Neural cell (in vitro differentiated cells): Measurements from ENCODE around the gene AGAP3. TPM values are rescaled to one million over a fixed set of nuclear protein-coding genes. Genes with fewer than 3 reads are reported as not detected.

ENCODE experiments used
- H2AFZ ChIP-seq: fragments of 200-600, 300-800 bp; sonication (generic), shearing (Covaris generic); 2 replicates; pipeline ENCODE4 v1.6.0; 2014; ENCODE audit warnings: low read depth, mild to moderate bottlenecking, antibody characterized with exemption, low read length, moderate library complexity
- H3F3A ChIP-seq: fragments of 200-600 bp; shearing (Covaris generic); 2 replicates; pipeline ENCODE4 v1.6.1; 2016; ENCODE audit warnings: mild to moderate bottlenecking, moderate library complexity, mixed read lengths, antibody characterized with exemption, low read length; ENCODE audit not compliant: insufficient read depth, poor library complexity, severe bottlenecking
- H3K27ac ChIP-seq: fragments of 200-600, 300-800 bp; sonication (generic), shearing (Covaris generic); 2 replicates; pipeline ENCODE4 v1.5.1; 2014; ENCODE audit warnings: mild to moderate bottlenecking, low read length, moderate library complexity
- H3K27me3 ChIP-seq: fragments of 300-800, 200-600 bp; sonication (generic), shearing (Covaris generic); 2 replicates; pipeline ENCODE4 v1.6.0; 2014; ENCODE audit warnings: mild to moderate bottlenecking, low read depth, low read length, moderate library complexity; ENCODE audit not compliant: insufficient read depth
- H3K36me3 ChIP-seq: fragments of 300-800, 200-600 bp; sonication (generic), shearing (Covaris generic); 2 replicates; pipeline ENCODE4 v1.5.1; 2014; ENCODE audit warnings: mild to moderate bottlenecking, antibody characterized with exemption, low read length, moderate library complexity; ENCODE audit not compliant: insufficient read depth
- H3K4me2 ChIP-seq: fragments of 300-800, 200-600 bp; sonication (generic), shearing (Covaris generic); 2 replicates; pipeline ENCODE4 v1.6.0; 2014; ENCODE audit warnings: mild to moderate bottlenecking, low read length
- H3K4me3 ChIP-seq: fragments of 300-800, 200-600 bp; sonication (generic), shearing (Covaris generic); 2 replicates; pipeline ENCODE4 v1.5.1; 2014; ENCODE audit warnings: mild to moderate bottlenecking, low read length, moderate library complexity
- H3K79me2 ChIP-seq: fragments of 200-600 bp; shearing (Covaris generic); replicated peaks from 2 replicates; pipeline ENCODE4 v1.6.0; 2014; ENCODE audit warnings: mild to moderate bottlenecking, low read length, moderate library complexity; ENCODE audit not compliant: insufficient read depth
- H3K9ac ChIP-seq: fragments of 300-800, 200-600 bp; sonication (generic), shearing (Covaris generic); 2 replicates; pipeline ENCODE4 v1.6.1; 2016; ENCODE audit warnings: mild to moderate bottlenecking, low read length, mixed read lengths
- H3K9me2 ChIP-seq: fragments of 200-600 bp; shearing (Covaris generic); 2 replicates; pipeline ENCODE4 v1.6.1; 2016; ENCODE audit warnings: mild to moderate bottlenecking, low read length, mixed read lengths; ENCODE audit not compliant: insufficient read depth
- H3K9me3 ChIP-seq: fragments of 200-600, 300-800 bp; sonication (generic), shearing (Covaris generic); 2 replicates; pipeline ENCODE4 v1.6.1; 2016; ENCODE audit warnings: mild to moderate bottlenecking, mixed run types, low read length, moderate library complexity, mixed read lengths
- H4K20me1 ChIP-seq: fragments of 200-600 bp; shearing (Covaris generic); 2 replicates; pipeline ENCODE4 v1.6.1; 2016; ENCODE audit warnings: mild to moderate bottlenecking, mixed run types; ENCODE audit not compliant: insufficient read depth
- CTCF ChIP-seq: fragments of 450-650 bp; IDR thresholded peaks from 2 replicates; pipeline ENCODE4 v1.5.1; 2014; ENCODE audit warnings: antibody characterized with exemption, mild to moderate bottlenecking, moderate library complexity; ENCODE audit not compliant: poor library complexity, severe bottlenecking
- EP300 ChIP-seq: fragments of 450-650 bp; conservative IDR thresholded peaks from 2 replicates; pipeline ENCODE4 v1.6.1; 2014; ENCODE audit warnings: antibody characterized with exemption, mild to moderate bottlenecking, moderate library complexity; ENCODE audit not compliant: poor library complexity, severe bottlenecking
- EZH2 ChIP-seq: fragments of 200-600, 300-800 bp; shearing (Covaris generic), sonication (generic); IDR thresholded peaks from 2 replicates; pipeline ENCODE4 v1.6.1; 2014; ENCODE audit warnings: antibody characterized with exemption, low read length, borderline replicate concordance, mild to moderate bottlenecking; ENCODE audit not compliant: insufficient read depth, poor library complexity, severe bottlenecking
- MXI1 ChIP-seq: fragments of 450-650 bp; conservative IDR thresholded peaks from 2 replicates; pipeline ENCODE4 v1.6.1; 2014; ENCODE audit warnings: antibody characterized with exemption, mild to moderate bottlenecking; ENCODE audit not compliant: poor library complexity, severe bottlenecking
- POLR2AphosphoS5 ChIP-seq: IDR thresholded peaks from 2 replicates; pipeline ENCODE4 v1.6.1; 2012
- RAD21 ChIP-seq: fragments of 450-650 bp; conservative IDR thresholded peaks from 2 replicates; pipeline ENCODE4 v1.6.1; 2014; ENCODE audit warnings: antibody characterized with exemption, mild to moderate bottlenecking, moderate library complexity
- REST ChIP-seq: IDR thresholded peaks from 2 replicates; pipeline ENCODE4 v1.6.1; 2012; ENCODE audit warnings: borderline replicate concordance
- SMC3 ChIP-seq: fragments of 450-650 bp; conservative IDR thresholded peaks from 2 replicates; pipeline ENCODE4 v1.6.1; 2014; ENCODE audit warnings: antibody characterized with exemption, mild to moderate bottlenecking, moderate library complexity; ENCODE audit not compliant: poor library complexity
- TAF1 ChIP-seq: IDR thresholded peaks from 2 replicates; pipeline ENCODE4 v1.6.1; 2012; ENCODE audit warnings: low read depth
- polyA plus RNA-seq: library from polyadenylated mRNA; depleted of rRNA; stranded (reverse); fragments of >200 nt; gene quantifications from 2 replicates; pipeline ENCODE4 v1.2.3, GENCODE V29; 2014

The AGAP3 gene
- polyA plus RNA-seq, 1 donor from 2014 or later, result 117 TPM

GRCh38 chr7:151143261-151144015, 57.2 kb downstream of the AGAP3 start:
- TF ChIP-seq EP300 (no peak), MXI1 (no peak), EZH2 (no peak), SMC3 (no peak), POLR2AphosphoS5 (no peak), CTCF (no peak), REST (no peak), RAD21 (no peak), TAF1 (no peak)
- Histone ChIP-seq H4K20me1 (no peaks in the 10 kb centered on the region), H3K79me2 (no peaks in the 10 kb centered on the region), H3K9me2 (no peaks in the 10 kb centered on the region), H3K36me3 (peaks cover 4% of the 10 kb centered on the region), H2AFZ (no peak overlapping the region), H3K27ac (no peak overlapping the region), H3K9ac (no peak overlapping the region), H3K4me2 (no peak overlapping the region), H3K4me3 (no peak overlapping the region), H3K27me3 (no peaks in the 10 kb centered on the region), H3K9me3 (no peaks in the 10 kb centered on the region), H3F3A (no peaks in the 10 kb centered on the region)

- Histone ChIP-seq H3K4me2 (no peak overlapping the region), H3K79me2 (no peaks in the 10 kb centered on the region), H3K9me2 (no peaks in the 10 kb centered on the region), H2AFZ (no peak overlapping the region), H3K27me3 (no peaks in the 10 kb centered on the region), H3K9ac (no peak overlapping the region), H3K9me3 (no peaks in the 10 kb centered on the region), H3K4me3 (no peak overlapping the region), H4K20me1 (no peaks in the 10 kb centered on the region), H3K27ac (no peak overlapping the region), H3K36me3 (peaks cover 4% of the 10 kb centered on the region), H3F3A (no peaks in the 10 kb centered on the region)
- no peak for TF ChIP-seq SMC3
- no peak for TF ChIP-seq MXI1
Observed at GRCh38 chr7:151144387-151144786, 58.1 kb downstream of the AGAP3 start.
